ENCODE measurements around the gene RASAL3.

Gene RASAL3

GRCh38 chr19:15442142-15442920 lies 22.0 kb downstream of the RASAL3 start:
- H4K20me1 ChIP-seq (ENCODE audit: insufficient read depth, low read length), result no peaks in the 10 kb centered on the region
- no peaks in the 10 kb centered on the region for H3K4me1 ChIP-seq (ENCODE audit: low read length)
- DNase-seq, result no peak
- TF ChIP-seq CTCF (IDR thresholded peaks at IDR 0.05; ENCODE audit: low read length) (no peak), EZH2phosphoT487 (IDR thresholded peaks at IDR 0.05; ENCODE audit: low read length) (no peak), EZH2 (optimal IDR thresholded peaks at IDR 0.05; ENCODE audit: low read depth, low read length) (no peak)
- H3K9me2 ChIP-seq (replicated peaks; ENCODE audit: insufficient read depth, low read length), result no peaks in the 10 kb centered on the region
- H3K27me3 ChIP-seq (replicated peaks; ENCODE audit: insufficient read depth, low read length), result peaks cover 21% of the 10 kb centered on the region
- H3K27ac ChIP-seq (ENCODE audit: low read length), result no peak overlapping the region
- H3F3A ChIP-seq (ENCODE audit: insufficient read depth, low read length), result no peaks in the 10 kb centered on the region
- H3K9me3 ChIP-seq (replicated peaks; ENCODE audit: insufficient read depth, low read length), result no peaks in the 10 kb centered on the region
- H3K4me2 ChIP-seq (ENCODE audit: low read depth, low read length), result no peak overlapping the region
- no peaks in the 10 kb centered on the region for H3K79me2 ChIP-seq (ENCODE audit: low read length)
- no peak overlapping the region for H3K4me3 ChIP-seq (ENCODE audit: low read length)
- H3K9ac ChIP-seq (ENCODE audit: low read length), result no peak overlapping the region
- H2AFZ ChIP-seq (ENCODE audit: low read length), result no peak overlapping the region
- H3K36me3 ChIP-seq (replicated peaks; ENCODE audit: insufficient read depth, low read length), result no peaks in the 10 kb centered on the region

GRCh38 chr19:15441317-15441716 lies 23.0 kb downstream of the RASAL3 start:
- Histone ChIP-seq H3K79me2 (ENCODE audit: low read length) (no peaks in the 10 kb centered on the region), H3K27ac (ENCODE audit: low read length) (no peak overlapping the region), H3K9me2 (replicated peaks; ENCODE audit: insufficient read depth, low read length) (no peaks in the 10 kb centered on the region), H3K4me2 (ENCODE audit: low read depth, low read length) (no peak overlapping the region), H3K9ac (ENCODE audit: low read length) (no peak overlapping the region), H3K27me3 (replicated peaks; ENCODE audit: insufficient read depth, low read length) (peaks cover 21% of the 10 kb centered on the region), H3F3A (ENCODE audit: insufficient read depth, low read length) (no peaks in the 10 kb centered on the region), H3K4me1 (ENCODE audit: low read length) (no peaks in the 10 kb centered on the region), H3K36me3 (replicated peaks; ENCODE audit: insufficient read depth, low read length) (no peaks in the 10 kb centered on the region), H3K4me3 (ENCODE audit: low read length) (no peak overlapping the region), H2AFZ (ENCODE audit: low read length) (no peak overlapping the region), H3K9me3 (replicated peaks; ENCODE audit: insufficient read depth, low read length) (no peaks in the 10 kb centered on the region), H4K20me1 (ENCODE audit: insufficient read depth, low read length) (no peaks in the 10 kb centered on the region)
- no peak for DNase-seq
- TF ChIP-seq EZH2 (optimal IDR thresholded peaks at IDR 0.05; ENCODE audit: low read depth, low read length) (no peak), CTCF (IDR thresholded peaks at IDR 0.05; ENCODE audit: low read length) (no peak), EZH2phosphoT487 (IDR thresholded peaks at IDR 0.05; ENCODE audit: low read length) (no peak)

- Histone ChIP-seq H3K27me3 (replicated peaks; ENCODE audit: insufficient read depth, low read length) (peaks cover 21% of the 10 kb centered on the region), H3K4me1 (ENCODE audit: low read length) (no peaks in the 10 kb centered on the region), H3K36me3 (replicated peaks; ENCODE audit: insufficient read depth, low read length) (no peaks in the 10 kb centered on the region), H3F3A (ENCODE audit: insufficient read depth, low read length) (no peaks in the 10 kb centered on the region), H3K4me3 (ENCODE audit: low read length) (no peak overlapping the region), H2AFZ (ENCODE audit: low read length) (no peak overlapping the region), H3K9me2 (replicated peaks; ENCODE audit: insufficient read depth, low read length) (no peaks in the 10 kb centered on the region), H3K79me2 (ENCODE audit: low read length) (no peaks in the 10 kb centered on the region), H3K4me2 (ENCODE audit: low read depth, low read length) (no peak overlapping the region), H3K9ac (ENCODE audit: low read length) (no peak overlapping the region), H4K20me1 (ENCODE audit: insufficient read depth, low read length) (no peaks in the 10 kb centered on the region), H3K9me3 (replicated peaks; ENCODE audit: insufficient read depth, low read length) (no peaks in the 10 kb centered on the region), H3K27ac (ENCODE audit: low read length) (no peak overlapping the region)
- no peak for DNase-seq
- TF ChIP-seq CTCF (IDR thresholded peaks at IDR 0.05; ENCODE audit: low read length) (no peak), EZH2 (optimal IDR thresholded peaks at IDR 0.05; ENCODE audit: low read depth, low read length) (no peak), EZH2phosphoT487 (IDR thresholded peaks at IDR 0.05; ENCODE audit: low read length) (no peak)
Observed at GRCh38 chr19:15439821-15440641, 24.3 kb downstream of the RASAL3 start.

Measured in MM.1S (cell line).